Liver (tissue), 3 donors: ENCODE results near the gene CNTN5.

Experiments
- ATF3 ChIP-seq: IDR thresholded peaks from 2 replicates; pipeline ENCODE4 v1.6.1; 2016; ENCODE audit warnings: antibody characterized with exemption
- CTCF ChIP-seq: fragments of 150-350 bp; IDR thresholded peaks from 2 replicates; pipeline ENCODE4 v1.5.1; 2017; ENCODE audit warnings: improper control_type of control experiment, low read depth, low read length; ENCODE audit not compliant: missing input control
- EGR1 ChIP-seq, 2 donors: IDR thresholded peaks; 2 replicates each; pipeline ENCODE4 v1.6.1; 2016 to 2018; ENCODE audit warnings: antibody characterized with exemption in 2 of 2, low read depth in 2 of 2
- GABPA ChIP-seq, 2 donors: IDR thresholded peaks in 1 of 2; conservative IDR thresholded peaks in 1 of 2; 2 replicates each; pipeline ENCODE4 v1.6.1; 2016; ENCODE audit warnings: antibody characterized with exemption in 2 of 2, mild to moderate bottlenecking in 1 of 2, moderate library complexity in 1 of 2
- MAX ChIP-seq: IDR thresholded peaks from 2 replicates; pipeline ENCODE4 v1.6.1; 2016; ENCODE audit warnings: antibody characterized with exemption
- RAD21 ChIP-seq, 2 donors: IDR thresholded peaks; 2 replicates each; pipeline ENCODE4 v1.6.1; 2016; ENCODE audit warnings: antibody characterized with exemption in 2 of 2, mild to moderate bottlenecking in 2 of 2
- TAF1 ChIP-seq: conservative IDR thresholded peaks from 2 replicates; pipeline ENCODE4 v1.6.1; 2016; ENCODE audit warnings: antibody characterized with exemption, mild to moderate bottlenecking
- YY1 ChIP-seq: IDR thresholded peaks from 2 replicates; pipeline ENCODE4 v1.6.1; 2016; ENCODE audit warnings: antibody characterized with exemption, mild to moderate bottlenecking
- TF ChIP-seq, protein P1 (sequence below): IDR thresholded peaks from 2 replicates; pipeline ENCODE4 v1.6.1; 2016; ENCODE audit warnings: antibody characterized with exemption, mild to moderate bottlenecking
- donor health status: healthy.
- donor health status: healthy.

GRCh38 chr11:99176430-99176829 lies 155.7 kb downstream of the CNTN5 start:
- no peak for TF ChIP-seq CTCF
- TF ChIP-seq ATF3, result no peak
- TF ChIP-seq, protein P1, sequence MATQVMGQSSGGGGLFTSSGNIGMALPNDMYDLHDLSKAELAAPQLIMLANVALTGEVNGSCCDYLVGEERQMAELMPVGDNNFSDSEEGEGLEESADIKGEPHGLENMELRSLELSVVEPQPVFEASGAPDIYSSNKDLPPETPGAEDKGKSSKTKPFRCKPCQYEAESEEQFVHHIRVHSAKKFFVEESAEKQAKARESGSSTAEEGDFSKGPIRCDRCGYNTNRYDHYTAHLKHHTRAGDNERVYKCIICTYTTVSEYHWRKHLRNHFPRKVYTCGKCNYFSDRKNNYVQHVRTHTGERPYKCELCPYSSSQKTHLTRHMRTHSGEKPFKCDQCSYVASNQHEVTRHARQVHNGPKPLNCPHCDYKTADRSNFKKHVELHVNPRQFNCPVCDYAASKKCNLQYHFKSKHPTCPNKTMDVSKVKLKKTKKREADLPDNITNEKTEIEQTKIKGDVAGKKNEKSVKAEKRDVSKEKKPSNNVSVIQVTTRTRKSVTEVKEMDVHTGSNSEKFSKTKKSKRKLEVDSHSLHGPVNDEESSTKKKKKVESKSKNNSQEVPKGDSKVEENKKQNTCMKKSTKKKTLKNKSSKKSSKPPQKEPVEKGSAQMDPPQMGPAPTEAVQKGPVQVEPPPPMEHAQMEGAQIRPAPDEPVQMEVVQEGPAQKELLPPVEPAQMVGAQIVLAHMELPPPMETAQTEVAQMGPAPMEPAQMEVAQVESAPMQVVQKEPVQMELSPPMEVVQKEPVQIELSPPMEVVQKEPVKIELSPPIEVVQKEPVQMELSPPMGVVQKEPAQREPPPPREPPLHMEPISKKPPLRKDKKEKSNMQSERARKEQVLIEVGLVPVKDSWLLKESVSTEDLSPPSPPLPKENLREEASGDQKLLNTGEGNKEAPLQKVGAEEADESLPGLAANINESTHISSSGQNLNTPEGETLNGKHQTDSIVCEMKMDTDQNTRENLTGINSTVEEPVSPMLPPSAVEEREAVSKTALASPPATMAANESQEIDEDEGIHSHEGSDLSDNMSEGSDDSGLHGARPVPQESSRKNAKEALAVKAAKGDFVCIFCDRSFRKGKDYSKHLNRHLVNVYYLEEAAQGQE, result no peak
- no peak for TF ChIP-seq EGR1 (IDR thresholded peaks at IDR 0.05; ENCODE audit: low read depth in 2 of 2)
- no peak for TF ChIP-seq RAD21 (IDR thresholded peaks at IDR 0.05)
- no peak for TF ChIP-seq GABPA (IDR thresholded peaks at IDR 0.05 in 1 of 2, conservative IDR thresholded peaks at IDR 0.05 in 1 of 2)
- TF ChIP-seq YY1, result no peak
- TF ChIP-seq MAX, result no peak
- TF ChIP-seq TAF1, result no peak
